Stimulated activated CD8-positive, alpha-beta memory T cell treated with anti-CD3 and anti-CD28 coated beads, Interleukin-15, amount 100 ng/mL, for 1 hour (primary cell): Measurements from ENCODE around the gene IGSF9B.

ENCODE experiments used
- DNase-seq: peaks from one replicate; pipeline ENCODE4 v3.0.0-alpha.2; 2020; ENCODE audit warnings: low read depth

The IGSF9B gene

GRCh38 chr11:133921026-133921425 lies 35.7 kb downstream of the IGSF9B start:
- DNase-seq, result no peak

- no peak for DNase-seq
Measured at GRCh38 chr11:133920109-133920990, 36.4 kb downstream of the IGSF9B start.

GRCh38 chr11:133919330-133920108 lies 37.2 kb downstream of the IGSF9B start:
- no peak for DNase-seq

- no peak for DNase-seq
Measured at GRCh38 chr11:133918608-133919260, 38.0 kb downstream of the IGSF9B start.

GRCh38 chr11:133917921-133918607 lies 38.7 kb downstream of the IGSF9B start:
- DNase-seq, result no peak

GRCh38 chr11:133916784-133917440 lies 39.9 kb downstream of the IGSF9B start:
- no peak for DNase-seq

GRCh38 chr11:133913761-133914160 lies 43.0 kb downstream of the IGSF9B start:
- no peak for DNase-seq

GRCh38 chr11:133911171-133911570 lies 45.6 kb downstream of the IGSF9B start:
- DNase-seq, result no peak

- no peak for DNase-seq
Measured at GRCh38 chr11:133910101-133910500, 46.7 kb downstream of the IGSF9B start.

- no peak for DNase-seq
Measured at GRCh38 chr11:133908827-133909226, 47.9 kb downstream of the IGSF9B start.

GRCh38 chr11:133907841-133908241 lies 48.9 kb downstream of the IGSF9B start:
- DNase-seq, result no peak

- no peak for DNase-seq
Measured at GRCh38 chr11:133907216-133907615, 49.6 kb downstream of the IGSF9B start.

GRCh38 chr11:133906746-133907145 lies 50.0 kb downstream of the IGSF9B start:
- no peak for DNase-seq

- DNase-seq, result no peak
Measured at GRCh38 chr11:133906241-133906640, 50.5 kb downstream of the IGSF9B start.

- DNase-seq, result no peak
Measured at GRCh38 chr11:133905677-133906156, 51.1 kb downstream of the IGSF9B start.

- DNase-seq, result no peak
Measured at GRCh38 chr11:133904818-133905515, 51.8 kb downstream of the IGSF9B start.

GRCh38 chr11:133903875-133904817 lies 52.6 kb downstream of the IGSF9B start:
- no peak for DNase-seq

- DNase-seq, result no peak
Measured at GRCh38 chr11:133903056-133903455, 53.7 kb downstream of the IGSF9B start.

GRCh38 chr11:133902506-133902905 lies 54.3 kb downstream of the IGSF9B start:
- no peak for DNase-seq

- DNase-seq, result no peak
Measured at GRCh38 chr11:133901999-133902398, 54.8 kb downstream of the IGSF9B start.
